K562 (cell line): ENCODE data around the gene THBS1. TPM values are rescaled to one million over a fixed set of nuclear protein-coding genes. Genes with fewer than 3 reads are reported as not detected.
A peak's percentile ranks its signal among the peaks of the same experiment; 100 is the strongest.

Source experiments
- ATAC-seq: fragments of 200-7000 bp; cut with Tn5 transposase; 3 replicates; pipeline ENCODE4 v1.9.1; 2020; ENCODE audit warnings: moderate library complexity
- BruUV-seq: library from RNA; stranded (reverse); fragments of 400-500 nt; replicated peaks from 2 replicates; lab custom pipeline; 2021; lab: Mats Ljungman, UMichigan
- CTCF ChIA-PET: fragments of 300-600 bp; formaldehyde crosslinking; extraction: SDS; loops from one replicate; lab custom pipeline; 2021; ENCODE audit warnings: low intra/inter-chr PET ratio; lab: Yijun Ruan, JAX
- POLR2A ChIA-PET: fragments of 300-600, 350-650 bp; sonication (Branson Sonifier 250); formaldehyde crosslinking; extraction: SDS; loops from one replicate; lab custom pipeline; 2021; ENCODE audit warnings: antibody characterized with exemption, inconsistent platforms; lab: Yijun Ruan, JAX
- DNase-seq, 4 experiments: peaks; one replicate each; pipeline versions ENCODE4 v3.0.0 to v3.0.0-alpha.2; 2011 to 2018; ENCODE audit warnings: low spot score in 3 of 4, mixed read lengths in 3 of 4; ENCODE audit errors: extremely low read depth in 1 of 4
- FAIRE-seq: peaks from 2 replicates; lab custom pipeline; 2011; peaks lifted over from hg19 to GRCh38; lab: Jason Lieb, UNC
- H2AFZ ChIP-seq: 2 replicates; pipeline ENCODE4 v1.6.0; 2011; ENCODE audit warnings: low read depth, low read length, control low read depth, inconsistent platforms
- H3K27ac ChIP-seq: fragments of 200-600 bp; 3 replicates; pipeline ENCODE4 v1.8.0; 2011; ENCODE audit warnings: low read depth, mild to moderate bottlenecking, control low read depth, inconsistent platforms, low read length, moderate library complexity, mixed read lengths; ENCODE audit errors: extremely low read depth
- H3K27me3 ChIP-seq, 2 experiments: fragments of 300-600 bp in 1 of 2; 2 replicates in 1 of 2; 3 replicates in 1 of 2; pipeline versions ENCODE4 v1.6.0 to v1.8.0; 2011; ENCODE audit warnings: inconsistent platforms in 2 of 2, low read length in 2 of 2, mild to moderate bottlenecking in 1 of 2, mixed read lengths in 1 of 2, moderate library complexity in 1 of 2; ENCODE audit not compliant: control insufficient read depth in 2 of 2, insufficient read depth in 2 of 2
- H3K36me3 ChIP-seq: fragments of 300-600 bp; 3 replicates; pipeline ENCODE4 v1.8.0; 2011; ENCODE audit warnings: mild to moderate bottlenecking, low read length, inconsistent platforms; ENCODE audit not compliant: control insufficient read depth, insufficient read depth
- H3K4me1 ChIP-seq, 2 experiments: fragments of 200-600 bp in 1 of 2; replicated peaks in 1 of 2; 2 replicates in 1 of 2; 3 replicates in 1 of 2; pipeline versions ENCODE4 v1.5.1 to v1.8.0; 2011; ENCODE audit warnings: inconsistent platforms in 2 of 2, low read length in 2 of 2, mild to moderate bottlenecking in 1 of 2, mixed read lengths in 1 of 2, moderate library complexity in 1 of 2; ENCODE audit not compliant: control insufficient read depth in 2 of 2, insufficient read depth in 2 of 2
- H3K4me2 ChIP-seq: 2 replicates; pipeline ENCODE4 v1.6.1; 2011; ENCODE audit warnings: low read length, control low read depth, inconsistent platforms, mixed read lengths; ENCODE audit not compliant: insufficient read depth
- H3K4me3 ChIP-seq: fragments of 200-600 bp; sonication (generic), shearing (Covaris generic); 2 replicates; pipeline ENCODE4 v1.5.1; 2016; ENCODE audit warnings: control low read depth, inconsistent platforms
- H3K79me2 ChIP-seq: fragments of 200-600 bp; 3 replicates; pipeline ENCODE4 v1.8.0; 2011; ENCODE audit warnings: low read length, inconsistent platforms; ENCODE audit not compliant: control insufficient read depth, insufficient read depth
- H3K9ac ChIP-seq, 2 experiments: 2 replicates each; pipeline versions ENCODE4 v1.6.0 to v1.6.1; 2011; ENCODE audit warnings: low read depth in 2 of 2, low read length in 2 of 2, control low read depth in 1 of 2, inconsistent platforms in 1 of 2, mild to moderate bottlenecking in 1 of 2, mixed read lengths in 1 of 2; ENCODE audit not compliant: insufficient read depth in 1 of 2
- H3K9me1 ChIP-seq: one replicate; pipeline ENCODE4 v1.6.0; 2011; ENCODE audit warnings: inconsistent platforms, mild to moderate bottlenecking, low read length, moderate library complexity; ENCODE audit not compliant: control insufficient read depth, insufficient read depth
- H3K9me3 ChIP-seq: replicated peaks from 2 replicates; pipeline ENCODE4 v1.5.1; 2011; ENCODE audit warnings: low read depth, low read length, inconsistent platforms; ENCODE audit not compliant: control insufficient read depth, insufficient read depth
- H4K20me1 ChIP-seq: replicated peaks from 2 replicates; pipeline ENCODE4 v1.6.1; 2011; ENCODE audit warnings: low read length, inconsistent platforms, mixed read lengths; ENCODE audit not compliant: control insufficient read depth, insufficient read depth
- CTCF ChIP-seq, 3 experiments: IDR thresholded peaks in 2 of 3; conservative IDR thresholded peaks in 1 of 3; 2 replicates each; pipeline ENCODE4 v1.5.1; 2011 to 2012; ENCODE audit warnings: low read length in 3 of 3, mild to moderate bottlenecking in 3 of 3, control low read depth in 2 of 3, improper control_type of control experiment in 1 of 3, inconsistent platforms in 1 of 3, low read depth in 1 of 3, mixed read lengths in 1 of 3, moderate library complexity in 1 of 3; ENCODE audit not compliant: insufficient read depth in 2 of 3
- MAX ChIP-seq: sonication (generic); formaldehyde crosslinking; IDR thresholded peaks from 2 replicates; pipeline ENCODE4 v1.9.0; 2022; ENCODE audit warnings: mild to moderate bottlenecking, missing genetic modification reagents
- NKRF ChIP-seq: fragments of 450-650 bp; IDR thresholded peaks from 2 replicates; pipeline ENCODE4 v1.6.1; 2016; ENCODE audit warnings: borderline replicate concordance
- RAD21 ChIP-seq, 2 experiments: fragments of 250-450 bp in 1 of 2; fragments of 450-650 bp in 1 of 2; sonication (Bioruptor Pico) in 1 of 2; formaldehyde crosslinking in 1 of 2; IDR thresholded peaks in 1 of 2; conservative IDR thresholded peaks in 1 of 2; 2 replicates each; pipeline versions ENCODE4 v1.4.0 to v1.8.0; 2020 to 2022; ENCODE audit warnings: mild to moderate bottlenecking in 2 of 2, moderate library complexity in 1 of 2
- WGBS: fragments of 100-300 bp; shearing (Covaris generic); methylation state at CpG from one replicate; pipeline ENCODE4 v1.1.6; 2016; ENCODE audit warnings: low coverage, mixed read lengths; ENCODE audit not compliant: insufficient coverage; ENCODE audit errors: missing lambda C conversion rate; 5-methylcytosine and 5-hydroxymethylcytosine counted together
- in situ Hi-C: fragments of 300-500 bp; cut with MboI; formaldehyde crosslinking; loops from 4 replicates; pipeline ENCODE4 v1.15.0; 2018; ENCODE audit warnings: inconsistent platforms, mixed read lengths
- intact Hi-C: fragments of 100-400 bp; cut with micrococcal nuclease; formaldehyde crosslinking; loops from 2 replicates; pipeline ENCODE4 v1.14.2; 2022
- polyA plus RNA-seq, 8 experiments: library from polyadenylated mRNA; depleted of rRNA in 4 of 8; stranded (reverse) in 5 of 8; unstranded in 3 of 8; fragments of >200 nt; fragmentation: Nextera tagmentation in 2 of 8; fragmentation: Illumina TruSeq in 1 of 8; extraction: Ambion mirVana in 2 of 8; extraction: Trizol in 1 of 8; gene quantifications; 2 replicates each; pipeline versions ENCODE4 v1.2.1 to v1.2.3, GENCODE V29; 2011 to 2014; ENCODE audit warnings: inconsistent platforms in 1 of 8, missing spikeins in 1 of 8
- total RNA-seq, 7 experiments: library from RNA; depleted of rRNA in 6 of 7; stranded (reverse); fragments of >200 nt in 6 of 7; fragmentation: Illumina TruSeq in 2 of 7; extraction: Trizol in 2 of 7; gene quantifications; 2 replicates each; pipeline versions ENCODE4 v1.2.1 to v1.2.3, GENCODE V29; 2011 to 2021; ENCODE audit warnings: low replicate concordance in 1 of 7

The THBS1 gene
- total and polyA plus RNA-seq, 9 of the 15 experiments (the other 6 are each of a cell fraction or from before 2014, with no cell fraction given): 0.04 to 1.3 (median 0.40) TPM

- H3K4me1 ChIP-seq: no peaks in the 10 kb centered on the region
- H4K20me1 ChIP-seq: no peaks in the 10 kb centered on the region
- no peak overlapping the region for H3K4me2 ChIP-seq
- no peaks in the 10 kb centered on the region for H3K79me2 ChIP-seq
- WGBS: 5% methylated on average over 7 of the region's 7 CpGs
- ATAC-seq: no peak
- FAIRE-seq: no peak
- H3K27me3 ChIP-seq: peaks cover 20 to 37% of the 10 kb centered on the region in 2 experiments
- no peaks in the 10 kb centered on the region for H3K36me3 ChIP-seq
- H3K9ac ChIP-seq: no peak overlapping the region
- intact Hi-C loops (no loop called here), in situ Hi-C loops (loop anchor here (25.0 kb wide), 1 partner anchor 782 kb away; no protein-coding TSS in a partner anchor)
- no peak overlapping the region for H3K27ac ChIP-seq
- no peak overlapping the region for H2AFZ ChIP-seq
- ChIA-PET CTCF (no interaction called here), POLR2A (interaction anchor here (0.6 kb wide), 2 partner anchors 166 to 437 kb away, joined by 3 to 4 read pairs; no protein-coding TSS in a partner anchor)
- BruUV-seq: no TSS peak
- H3K9me1 ChIP-seq: no peaks in the 10 kb centered on the region
- no peaks in the 10 kb centered on the region for H3K9me3 ChIP-seq
- H3K4me3 ChIP-seq: no peak overlapping the region
- no peak for DNase-seq
- peak in 1 of 2 experiments; percentile 30; a peak in 3 of 4 replicates for TF ChIP-seq RAD21 (CRISPR knock-in tag; conservative IDR thresholded peaks at IDR 0.05 in 1 of 2, IDR thresholded peaks at IDR 0.05 in 1 of 2)
- no peak for TF ChIP-seq MAX (CRISPR knock-in tag)
- peak in 2 of 3 experiments; percentile 11 to 12; a peak in 1 of 6 replicates for TF ChIP-seq CTCF (IDR thresholded peaks at IDR 0.05 in 2 of 3, conservative IDR thresholded peaks at IDR 0.05 in 1 of 3; ENCODE audit: insufficient read depth in 2 of 3, low read depth in 1 of 3, low read length in 3 of 3)
- no peak for TF ChIP-seq NKRF
Observed at GRCh38 chr15:39593656-39594445, 13.0 kb downstream of the THBS1 start.
